HL-60/S4 (cell line): Measurements from ENCODE around the gene NAALADL2.
"Not testable (repeated sequence)": the region's sequence is repeated elsewhere in the genome, so short reads cannot be mapped to it uniquely, and the experiment has no call there.

Experiments
- in situ Hi-C: fragments of 300-500 bp; cut with MboI; formaldehyde crosslinking; loops from 2 replicates; pipeline ENCODE4 v1.14.3; 2022; ENCODE audit warnings: low sequenced_read_pairs

Gene NAALADL2

GRCh38 chr3:175343946-175344345 lies 484.8 kb downstream of the NAALADL2 start:
- in situ Hi-C loops, result no loop called here

DNA sequence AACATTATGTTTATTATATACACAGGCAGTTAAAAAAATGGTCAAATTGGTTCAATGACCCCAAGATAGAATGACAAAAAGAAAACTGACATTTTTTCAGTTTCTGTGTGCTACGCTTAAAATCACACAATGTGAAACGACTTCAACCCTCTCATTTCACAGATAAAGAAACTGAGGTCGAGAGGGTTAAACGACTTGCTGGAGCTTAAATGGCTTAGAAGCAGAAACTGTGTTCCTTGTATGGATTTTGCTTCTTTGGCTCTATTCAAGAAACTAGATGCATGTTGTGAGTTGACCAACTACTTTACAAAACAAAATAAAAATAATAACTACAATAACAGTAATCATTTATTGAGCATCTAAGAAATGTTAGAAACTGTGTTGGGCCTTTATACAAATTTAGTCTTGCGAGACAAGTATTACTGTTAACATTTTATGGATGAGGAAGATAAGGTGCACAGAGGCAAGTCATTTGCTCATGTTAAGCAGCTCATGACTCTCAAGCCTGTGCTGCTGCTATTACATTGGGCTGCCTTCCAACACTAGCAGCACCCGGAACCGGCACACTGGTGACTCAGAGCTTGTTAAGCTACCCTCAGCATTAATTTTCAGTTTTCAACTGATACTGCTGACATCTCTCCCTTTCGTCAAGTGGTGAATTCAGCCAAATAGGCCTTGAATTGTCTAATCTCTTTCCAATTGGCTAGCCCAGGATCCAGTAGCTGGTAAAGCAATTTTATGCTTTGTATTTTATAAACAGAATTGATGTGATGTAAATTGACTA lies 487.6 kb downstream of the NAALADL2 start:
- in situ Hi-C loops, result no loop called here

- in situ Hi-C loops, result no loop called here
These were observed 490.0 kb downstream of the NAALADL2 start for GRCh38 chr3:175349168-175349567.

DNA sequence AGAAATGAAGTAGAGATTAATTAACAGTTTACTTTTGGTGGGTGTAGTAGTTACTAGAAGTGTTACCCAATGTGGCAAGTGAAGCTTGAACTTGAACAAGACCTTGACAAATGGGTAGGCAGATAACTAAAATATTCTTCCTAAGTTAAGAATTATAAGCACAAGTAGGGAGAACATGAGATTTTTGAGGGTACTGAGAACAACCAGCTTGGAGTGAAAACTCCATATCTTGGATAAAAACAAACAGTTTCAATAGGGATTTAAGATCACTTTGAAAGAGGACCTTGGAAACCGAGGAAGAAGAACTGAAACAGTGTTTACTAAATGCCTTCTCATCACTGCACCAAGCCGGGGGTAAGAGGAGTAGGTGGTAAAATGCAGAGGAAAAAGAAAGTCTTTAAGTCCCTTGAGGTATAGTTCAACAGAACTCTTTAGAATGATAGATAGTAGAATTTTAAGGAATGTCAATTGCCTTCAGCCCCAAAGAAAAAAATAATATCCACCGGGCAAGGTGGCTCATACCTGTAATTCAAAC lies 496.7 kb downstream of the NAALADL2 start:
- in situ Hi-C loops, result no loop called here

DNA sequence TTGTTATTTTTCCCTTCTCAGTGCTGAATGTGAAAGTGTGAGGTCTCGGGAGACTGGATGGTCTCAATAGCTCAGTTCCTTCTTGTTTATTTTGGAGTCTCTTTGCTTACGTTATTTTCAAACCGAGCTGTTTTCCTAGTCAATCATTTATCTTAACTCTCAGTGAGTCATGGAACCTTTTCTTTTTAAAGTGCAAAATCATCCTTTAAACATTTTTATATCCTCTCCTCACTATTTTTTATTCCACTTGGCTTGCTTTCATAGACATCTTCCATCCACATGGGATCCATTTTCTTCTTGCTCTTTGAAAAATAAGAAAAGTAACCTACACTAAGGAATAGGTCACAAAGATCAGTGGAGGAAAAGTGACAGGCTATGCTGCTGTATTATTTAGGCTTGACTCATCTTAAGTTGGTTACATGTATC lies 497.8 kb downstream of the NAALADL2 start:
- in situ Hi-C loops, result no loop called here

- in situ Hi-C loops, result no loop called here
These were observed 498.6 kb downstream of the NAALADL2 start for GRCh38 chr3:175357758-175358157.

DNA sequence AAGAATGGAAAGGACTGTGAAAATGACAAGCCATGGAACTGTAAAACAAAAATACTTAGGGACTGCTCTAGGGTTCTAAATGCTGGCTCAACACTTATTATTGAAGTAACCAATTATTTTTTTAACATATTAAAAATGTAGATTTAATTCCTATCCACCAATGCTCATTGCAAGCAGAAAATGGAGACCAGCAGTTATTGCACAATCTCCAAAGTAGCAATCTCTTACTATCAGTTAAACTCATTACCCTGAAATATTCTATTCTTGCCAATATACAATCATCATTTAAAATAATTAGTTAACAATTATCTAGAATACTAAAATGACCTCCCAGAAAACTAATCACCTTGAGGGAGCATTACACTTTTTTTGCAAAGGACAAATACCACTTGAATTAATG lies 499.8 kb downstream of the NAALADL2 start:
- in situ Hi-C loops, result no loop called here

DNA sequence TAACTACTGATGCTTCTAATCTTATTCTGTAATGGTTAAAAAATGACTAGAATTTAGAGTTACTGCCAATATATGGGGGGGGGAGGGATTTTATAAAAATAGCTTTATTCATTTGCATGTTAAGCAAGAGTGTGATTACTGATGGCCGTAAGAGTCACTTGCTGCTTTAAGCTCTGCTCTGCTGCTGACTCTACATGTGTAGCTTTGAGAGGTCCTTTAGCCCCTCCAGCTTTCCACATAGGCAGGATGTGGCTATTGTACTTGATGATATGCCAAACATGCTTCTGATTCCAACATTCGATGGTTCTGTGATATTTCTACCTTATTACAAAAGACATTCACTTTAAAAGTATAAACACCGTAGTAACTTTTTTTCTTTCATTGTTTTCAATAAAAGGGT lies 511.3 kb downstream of the NAALADL2 start:
- in situ Hi-C loops, result not testable (repeated sequence)

DNA sequence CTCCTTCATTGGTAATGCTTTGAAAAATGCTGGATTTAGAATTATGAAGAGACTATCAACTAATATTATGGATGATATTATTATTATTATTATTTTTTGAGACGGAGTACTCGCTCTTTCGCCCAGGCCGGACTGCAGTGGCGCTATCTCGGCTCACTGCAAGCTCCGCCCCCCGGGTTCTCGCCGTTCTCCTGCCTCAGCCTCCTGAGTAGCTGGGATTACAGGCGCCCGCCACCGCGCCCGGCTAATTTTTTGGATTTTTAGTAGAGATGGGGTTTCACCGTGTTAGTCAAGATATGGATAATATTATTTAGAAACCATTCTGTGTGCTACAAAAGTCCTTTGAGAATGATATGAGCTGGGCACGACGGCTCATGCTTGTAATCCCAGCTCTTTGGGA lies 512.1 kb downstream of the NAALADL2 start:
- in situ Hi-C loops, result not testable (repeated sequence)

GRCh38 chr3:175374705-175375104 lies 515.6 kb downstream of the NAALADL2 start:
- in situ Hi-C loops, result no loop called here

- in situ Hi-C loops, result no loop called here
These were observed 519.2 kb downstream of the NAALADL2 start for GRCh38 chr3:175378348-175378747.

- in situ Hi-C loops, result no loop called here
These were observed 522.6 kb downstream of the NAALADL2 start for GRCh38 chr3:175381685-175382084.

DNA sequence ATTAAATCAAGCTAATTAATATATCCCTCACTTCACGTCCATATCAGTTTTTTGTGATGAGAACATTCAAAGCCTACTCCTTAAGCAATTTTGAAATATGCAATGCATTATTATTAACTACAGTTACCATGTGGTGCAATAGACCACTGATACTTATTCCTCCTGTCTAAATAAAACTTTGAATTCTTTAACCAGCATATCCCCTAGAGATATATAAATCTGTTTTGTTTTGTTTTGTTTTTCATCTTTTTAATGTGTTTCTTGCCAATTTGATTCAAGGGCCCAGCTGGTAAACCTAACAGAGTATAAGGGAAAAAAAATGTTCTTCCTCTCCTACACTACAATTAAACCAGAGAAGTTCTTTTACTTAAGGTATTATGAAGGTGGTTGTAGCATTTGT lies 524.2 kb downstream of the NAALADL2 start:
- in situ Hi-C loops, result no loop called here

DNA sequence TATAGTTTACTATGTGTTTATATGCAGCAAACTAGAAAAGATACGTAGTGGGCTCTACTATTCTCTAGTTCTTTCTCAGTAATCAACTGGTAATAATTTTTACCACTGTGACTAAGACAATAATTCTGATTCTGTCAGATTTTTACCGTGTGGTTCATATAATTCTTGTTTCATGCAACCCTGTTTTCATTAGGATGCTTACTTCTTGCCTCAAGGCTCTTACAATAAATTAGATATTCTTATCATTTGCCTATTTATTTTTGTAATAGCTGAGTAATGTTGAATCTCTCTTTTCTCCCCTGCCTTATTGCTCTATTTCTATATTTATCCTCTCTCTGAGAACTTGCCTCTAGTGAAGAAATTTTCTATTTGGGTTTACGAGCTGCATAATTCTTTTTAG lies 524.7 kb downstream of the NAALADL2 start:
- in situ Hi-C loops, result no loop called here

- in situ Hi-C loops, result no loop called here
These were observed 525.4 kb downstream of the NAALADL2 start for GRCh38 chr3:175384569-175384968.

DNA sequence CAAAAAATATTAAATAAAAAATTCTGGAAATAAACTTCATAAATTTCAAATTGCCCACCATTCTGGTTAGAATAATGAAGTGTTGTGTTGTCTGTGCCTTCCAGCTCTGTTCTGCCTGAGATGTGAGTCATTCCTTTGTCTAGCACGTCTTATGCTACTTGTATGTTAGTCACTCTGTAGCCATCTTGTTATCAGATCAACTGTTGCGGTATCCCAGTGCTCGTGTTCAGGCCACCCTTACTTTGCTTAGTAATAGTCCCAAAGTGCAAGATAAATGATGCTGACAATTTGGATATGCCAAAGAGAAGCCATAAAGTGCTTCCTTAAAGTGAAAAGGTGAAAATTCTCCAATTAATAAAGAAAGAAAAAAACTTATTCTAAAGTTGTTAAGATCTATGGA lies 527.5 kb downstream of the NAALADL2 start:
- in situ Hi-C loops, result no loop called here

DNA sequence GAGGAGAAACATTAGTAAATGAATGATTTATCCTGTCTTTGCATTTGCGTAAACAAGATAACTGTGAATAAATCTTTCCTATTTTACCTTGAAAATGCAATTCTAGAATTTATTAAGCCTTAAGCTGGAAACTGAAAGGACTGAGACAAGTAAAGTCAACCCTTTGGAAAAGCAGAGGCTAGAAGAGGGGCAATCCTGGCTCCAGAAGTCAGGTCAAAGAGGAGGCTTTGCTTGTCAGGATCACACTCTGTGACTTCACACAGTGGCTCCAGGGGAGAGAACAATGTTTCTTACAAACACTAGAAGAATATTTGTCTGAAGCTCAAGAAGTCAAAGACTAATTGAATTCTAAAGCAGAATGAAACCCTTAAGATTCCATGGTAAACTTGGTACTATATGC lies 530.4 kb downstream of the NAALADL2 start:
- in situ Hi-C loops, result no loop called here

DNA sequence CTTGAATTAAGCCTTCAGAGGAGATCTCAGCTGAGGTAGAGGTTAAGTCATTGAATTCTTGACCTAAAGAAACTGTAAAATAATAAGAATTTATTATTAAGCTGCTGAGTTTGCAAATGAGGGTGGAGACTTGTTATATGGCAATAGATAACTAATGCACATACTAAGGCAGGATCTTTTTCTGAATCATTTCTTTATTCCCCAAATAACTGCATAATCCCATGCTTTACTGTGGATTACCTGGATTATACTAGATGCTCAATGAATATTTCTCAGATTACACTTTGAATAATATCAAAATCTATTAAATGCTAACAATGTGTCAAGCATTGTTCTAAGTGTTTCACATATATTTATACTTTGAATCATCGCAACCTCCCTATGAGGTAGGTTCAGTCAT lies 532.5 kb downstream of the NAALADL2 start:
- in situ Hi-C loops, result no loop called here

- in situ Hi-C loops, result no loop called here
These were observed 533.5 kb downstream of the NAALADL2 start for GRCh38 chr3:175392653-175393052.

GRCh38 chr3:175397372-175397771 lies 538.2 kb downstream of the NAALADL2 start:
- in situ Hi-C loops, result no loop called here

DNA sequence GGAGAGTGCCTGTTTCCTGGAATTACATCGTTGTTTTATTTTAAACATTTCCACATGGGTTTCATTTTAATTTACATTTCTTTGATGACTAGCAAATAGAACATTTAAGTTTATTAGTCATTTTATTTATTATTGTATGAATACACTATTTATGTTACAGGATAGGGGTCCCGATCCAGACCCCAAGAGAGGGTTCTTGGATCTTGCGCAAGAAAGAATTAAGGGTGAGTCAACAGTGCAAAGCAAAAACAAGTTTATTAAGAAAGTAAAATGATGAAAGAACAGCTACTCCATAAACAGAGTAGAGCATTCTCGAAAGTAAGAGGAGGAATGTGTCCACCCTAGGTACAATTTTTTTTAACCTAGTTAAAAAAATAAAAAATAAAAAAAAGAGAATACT lies 539.5 kb downstream of the NAALADL2 start:
- in situ Hi-C loops, result no loop called here

DNA sequence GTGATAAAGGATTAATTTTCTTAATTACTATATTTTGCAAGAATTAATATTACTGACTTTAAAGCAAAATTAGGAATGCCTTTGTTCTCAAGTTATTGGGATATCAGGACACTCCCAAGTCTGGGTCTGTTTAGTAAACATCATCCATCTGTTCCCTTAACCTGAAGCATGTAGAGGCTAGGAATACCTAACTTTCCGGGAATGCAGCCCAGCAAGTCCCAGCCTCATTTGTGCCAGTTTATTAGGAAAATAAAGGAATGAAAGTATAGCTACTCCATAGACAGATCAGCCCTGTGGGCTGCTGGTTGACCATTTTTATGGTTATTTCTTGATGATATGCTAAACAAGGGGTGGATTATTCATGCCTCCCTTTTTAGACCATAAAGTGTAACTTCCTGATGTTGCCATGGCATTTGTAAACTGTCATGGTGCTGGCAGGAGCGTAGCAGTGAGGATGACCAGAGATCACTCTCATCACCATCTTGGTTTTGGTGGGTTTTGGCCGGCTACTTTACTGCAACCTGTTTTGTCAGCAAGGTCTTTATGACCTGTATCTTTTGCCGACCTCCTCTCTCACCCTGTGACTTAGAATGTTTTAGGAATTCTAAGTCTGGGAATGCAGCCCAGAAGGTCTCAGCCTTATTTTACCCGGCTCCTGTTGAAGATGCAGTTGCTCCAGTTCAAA lies 540.2 kb downstream of the NAALADL2 start:
- in situ Hi-C loops, result no loop called here
